H1 (cell line): ENCODE data around the gene SYNE4. TPM values are rescaled to one million over a fixed set of nuclear protein-coding genes. Genes with fewer than 3 reads are reported as not detected.
A peak's percentile ranks its signal among the peaks of the same experiment; 100 is the strongest.

Source experiments
- CTCF ChIA-PET: fragments of 300-600 bp; sonication (Branson Sonifier 250); formaldehyde crosslinking; loops from one replicate; lab custom pipeline; 2021; ENCODE audit not compliant: partially characterized antibody; lab: Charles Lee
- POLR2A ChIA-PET: fragments of 300-600 bp; sonication (Branson Sonifier 250); formaldehyde crosslinking; loops from one replicate; lab custom pipeline; 2021; ENCODE audit warnings: inconsistent platforms; ENCODE audit not compliant: partially characterized antibody; lab: Charles Lee
- DNase-seq, 2 experiments: peaks; one replicate each; pipeline versions ENCODE4 v3.0.0 to v3.0.0-alpha.2; 2010 to 2022; ENCODE audit warnings: low spot score in 2 of 2, low read depth in 1 of 2, mixed read lengths in 1 of 2
- FAIRE-seq: peaks from 2 replicates; lab custom pipeline; 2011; peaks lifted over from hg19 to GRCh38; lab: Jason Lieb, UNC
- H2AFZ ChIP-seq: 2 replicates; pipeline ENCODE4 v1.8.1; 2012; ENCODE audit warnings: low read length, inconsistent platforms
- H2AK5ac ChIP-seq: 2 replicates; pipeline ENCODE4 v1.6.1; 2013; ENCODE audit warnings: low read depth, low read length
- H2BK120ac ChIP-seq: replicated peaks from 2 replicates; pipeline ENCODE3; 2013; ENCODE audit warnings: low read depth, low read length, inconsistent platforms
- H2BK12ac ChIP-seq: 2 replicates; pipeline ENCODE4 v1.6.1; 2013; ENCODE audit warnings: low read depth, low read length
- H2BK15ac ChIP-seq: 2 replicates; pipeline ENCODE4 v1.6.1; 2013; ENCODE audit warnings: low read length
- H2BK20ac ChIP-seq: 2 replicates; pipeline ENCODE4 v1.6.1; 2013; ENCODE audit warnings: low read length
- H2BK5ac ChIP-seq: 2 replicates; pipeline ENCODE4 v1.6.1; 2013; ENCODE audit warnings: low read depth, low read length
- H3K14ac ChIP-seq: 2 replicates; pipeline ENCODE4 v1.6.1; 2013; ENCODE audit warnings: inconsistent platforms; ENCODE audit not compliant: insufficient read length
- H3K18ac ChIP-seq: 2 replicates; pipeline ENCODE4 v1.6.1; 2013; ENCODE audit warnings: low read length; ENCODE audit errors: extremely low read depth
- H3K23ac ChIP-seq: 2 replicates; pipeline ENCODE4 v1.6.1; 2013; ENCODE audit warnings: inconsistent platforms; ENCODE audit not compliant: insufficient read length
- H3K23me2 ChIP-seq: 2 replicates; pipeline ENCODE4 v1.6.1; 2013; ENCODE audit warnings: low read depth, low read length
- H3K27ac ChIP-seq: 2 replicates; pipeline ENCODE4 v1.6.1; 2011; ENCODE audit warnings: low read depth, low read length, inconsistent platforms
- H3K27me3 ChIP-seq, 4 experiments: replicated peaks in 1 of 4; 1 replicate in 1 of 4; 2 replicates in 3 of 4; pipeline versions ENCODE4 v1.6.1 to v1.8.1; 2011 to 2013; ENCODE audit warnings: low read length in 3 of 4, mild to moderate bottlenecking in 3 of 4, inconsistent platforms in 2 of 4, mixed read lengths in 2 of 4, moderate library complexity in 1 of 4; ENCODE audit not compliant: control insufficient read depth in 3 of 4, insufficient read depth in 3 of 4; ENCODE audit errors: extremely low read depth in 1 of 4
- H3K36me3 ChIP-seq, 4 experiments: 2 replicates each; pipeline versions ENCODE4 v1.6.1 to v1.8.1; 2011 to 2013; ENCODE audit warnings: mild to moderate bottlenecking in 4 of 4, low read length in 3 of 4, moderate library complexity in 2 of 4, control low read depth in 1 of 4, inconsistent platforms in 1 of 4; ENCODE audit not compliant: insufficient read depth in 4 of 4, control insufficient read depth in 2 of 4
- H3K4ac ChIP-seq: replicated peaks from 2 replicates; pipeline ENCODE3; 2013; ENCODE audit warnings: low read length, low read depth, mixed read lengths, inconsistent platforms; ENCODE audit not compliant: insufficient read length
- H3K4me1 ChIP-seq, 4 experiments: replicated peaks in 1 of 4; 1 replicate in 1 of 4; 2 replicates in 3 of 4; pipeline versions ENCODE4 v1.6.1 to v1.8.1; 2011 to 2013; ENCODE audit warnings: low read length in 3 of 4, inconsistent platforms in 2 of 4, mixed read lengths in 1 of 4; ENCODE audit not compliant: insufficient read depth in 4 of 4, control insufficient read depth in 3 of 4
- H3K4me2 ChIP-seq, 2 experiments: 2 replicates each; pipeline versions ENCODE4 v1.6.1 to v1.8.1; 2011 to 2013; ENCODE audit warnings: low read depth in 2 of 2, low read length in 2 of 2, control low read depth in 1 of 2, inconsistent platforms in 1 of 2, mild to moderate bottlenecking in 1 of 2; ENCODE audit not compliant: insufficient read depth in 1 of 2
- H3K4me3 ChIP-seq, 4 experiments: fragments of 200-600, 300-600 bp in 1 of 4; sonication (generic), shearing (Covaris generic), sonication (Bioruptor Twin) in 1 of 4; 2 replicates each; pipeline versions ENCODE4 v1.5.1 to v1.8.1; 2011 to 2016; ENCODE audit warnings: low read length in 4 of 4, low read depth in 3 of 4, control low read depth in 2 of 4, inconsistent platforms in 2 of 4, mild to moderate bottlenecking in 2 of 4, mixed read lengths in 1 of 4, moderate library complexity in 1 of 4; ENCODE audit not compliant: insufficient read depth in 2 of 4; ENCODE audit errors: extremely low read depth in 1 of 4
- H3K56ac ChIP-seq: replicated peaks from 2 replicates; pipeline ENCODE3; 2013; ENCODE audit warnings: low read depth, mild to moderate bottlenecking, mixed read lengths, low read length, inconsistent platforms; ENCODE audit not compliant: insufficient read length
- H3K79me1 ChIP-seq: 2 replicates; pipeline ENCODE4 v1.6.1; 2013; ENCODE audit warnings: low read depth, low read length, control low read depth
- H3K79me2 ChIP-seq, 2 experiments: 2 replicates each; pipeline versions ENCODE4 v1.6.1 to v1.8.1; 2012 to 2013; ENCODE audit warnings: low read length in 2 of 2, mild to moderate bottlenecking in 2 of 2, inconsistent platforms in 1 of 2; ENCODE audit not compliant: insufficient read depth in 2 of 2, control insufficient read depth in 1 of 2
- H3K9ac ChIP-seq, 4 experiments: replicated peaks in 1 of 4; 1 replicate in 1 of 4; 2 replicates in 3 of 4; pipeline versions ENCODE4 v1.6.1 to v1.8.1; 2011 to 2013; ENCODE audit warnings: low read depth in 3 of 4, low read length in 3 of 4, control low read depth in 2 of 4, mild to moderate bottlenecking in 2 of 4, moderate library complexity in 2 of 4, inconsistent platforms in 1 of 4; ENCODE audit errors: extremely low read depth in 1 of 4
- H3K9me3 ChIP-seq, 2 experiments: 2 replicates each; pipeline versions ENCODE4 v1.6.1 to v1.8.1; 2012 to 2013; ENCODE audit warnings: mild to moderate bottlenecking in 2 of 2, moderate library complexity in 2 of 2, control low read depth in 1 of 2, inconsistent platforms in 1 of 2, low read depth in 1 of 2, low read length in 1 of 2, mixed read lengths in 1 of 2; ENCODE audit not compliant: insufficient read depth in 2 of 2
- H4K20me1 ChIP-seq, 2 experiments: replicated peaks in 1 of 2; 2 replicates each; pipeline versions ENCODE3 to v1.8.1; 2011 to 2013; ENCODE audit warnings: inconsistent platforms in 2 of 2, low read length in 2 of 2, mild to moderate bottlenecking in 1 of 2; ENCODE audit not compliant: insufficient read depth in 2 of 2, control insufficient read depth in 1 of 2
- H4K5ac ChIP-seq: 2 replicates; pipeline ENCODE4 v1.6.1; 2013; ENCODE audit warnings: low read length, low read depth, mixed read lengths, inconsistent platforms; ENCODE audit not compliant: insufficient read length
- H4K8ac ChIP-seq: 2 replicates; pipeline ENCODE4 v1.8.0; 2013; ENCODE audit warnings: mild to moderate bottlenecking, moderate library complexity, low read length, inconsistent platforms; ENCODE audit not compliant: insufficient read depth; ENCODE audit errors: extremely low read depth
- H4K91ac ChIP-seq: replicated peaks from 2 replicates; pipeline ENCODE3; 2013; ENCODE audit warnings: low read length, mixed read lengths, inconsistent platforms; ENCODE audit not compliant: insufficient read length
- ATF3 ChIP-seq: IDR thresholded peaks from 2 replicates; pipeline ENCODE4 v1.6.1; 2011; ENCODE audit warnings: low read depth, mild to moderate bottlenecking, low read length; ENCODE audit not compliant: insufficient read depth
- BCL11A ChIP-seq, 2 experiments: IDR thresholded peaks; one replicate each; pipeline ENCODE4 v1.6.1; 2011; ENCODE audit warnings: low read depth in 2 of 2, low read length in 2 of 2, mild to moderate bottlenecking in 2 of 2
- CBX8 ChIP-seq: fragments of 300-800, 300-1000 bp; sonication (generic); IDR thresholded peaks from 2 replicates; pipeline ENCODE4 v1.7.1; 2016; ENCODE audit warnings: low read depth, low read length, borderline replicate concordance
- CREB1 ChIP-seq: IDR thresholded peaks from 2 replicates; pipeline ENCODE4 v1.6.1; 2012; ENCODE audit warnings: inconsistent platforms
- EZH2 ChIP-seq: fragments of 200-600 bp; sonication (generic); IDR thresholded peaks from 2 replicates; pipeline ENCODE4 v1.7.1; 2012; ENCODE audit warnings: low read depth, mild to moderate bottlenecking, moderate library complexity, low read length, inconsistent platforms; ENCODE audit not compliant: severe bottlenecking
- GTF2F1 ChIP-seq: IDR thresholded peaks from 2 replicates; pipeline ENCODE4 v1.6.1; 2012; ENCODE audit warnings: low read depth, low read length, improper control_type of control experiment, borderline replicate concordance
- KDM1A ChIP-seq: fragments of 200-600, 300-600 bp; sonication (generic); IDR thresholded peaks from 2 replicates; pipeline ENCODE4 v1.7.1; 2016; ENCODE audit warnings: mild to moderate bottlenecking, low read length, borderline replicate concordance
- POLR2AphosphoS5 ChIP-seq: IDR thresholded peaks from 2 replicates; pipeline ENCODE4 v1.6.1; 2011; ENCODE audit warnings: low read depth, low read length
- RAD21 ChIP-seq, 2 experiments: IDR thresholded peaks in 1 of 2; conservative IDR thresholded peaks in 1 of 2; 2 replicates each; pipeline ENCODE4 v1.6.1; 2011; ENCODE audit warnings: low read depth in 2 of 2, low read length in 2 of 2, improper control_type of control experiment in 1 of 2, inconsistent platforms in 1 of 2, mild to moderate bottlenecking in 1 of 2, moderate library complexity in 1 of 2
- RXRA ChIP-seq: IDR thresholded peaks from 2 replicates; pipeline ENCODE4 v1.6.1; 2011; ENCODE audit warnings: low read depth, mild to moderate bottlenecking, low read length, moderate library complexity; ENCODE audit not compliant: insufficient read depth
- SP2 ChIP-seq: IDR thresholded peaks from 2 replicates; pipeline ENCODE4 v1.6.1; 2012; ENCODE audit warnings: mild to moderate bottlenecking, low read length, inconsistent platforms
- SP4 ChIP-seq: IDR thresholded peaks from 2 replicates; pipeline ENCODE4 v1.6.1; 2012; ENCODE audit warnings: low read length, inconsistent platforms
- TAF1 ChIP-seq: IDR thresholded peaks from 2 replicates; pipeline ENCODE4 v1.6.1; 2011; ENCODE audit warnings: mild to moderate bottlenecking, low read depth, low read length
- WGBS, 2 experiments: shearing (Covaris generic) in 1 of 2; methylation state at CpG; one replicate each; pipeline versions ENCODE4 v1.1.6 to v1.1.7; 2013 to 2015; ENCODE audit warnings: low lambda C conversion rate in 2 of 2, mixed read lengths in 2 of 2, inconsistent platforms in 1 of 2, low coverage in 1 of 2, missing lambda C conversion rate in 1 of 2; ENCODE audit not compliant: insufficient replicate concordance in 2 of 2, insufficient coverage in 1 of 2, insufficient read length in 1 of 2; ENCODE audit errors: extremely low coverage in 1 of 2, missing lambda C conversion rate in 1 of 2; 5-methylcytosine and 5-hydroxymethylcytosine counted together
- polyA plus RNA-seq, 7 experiments: library from polyadenylated mRNA; depleted of rRNA in 3 of 7; stranded (reverse) in 5 of 7; unstranded in 2 of 7; fragments of >200 nt in 5 of 7; fragments of 200-250 nt in 2 of 7; gene quantifications; 1 replicate in 5 of 7; 2 replicates in 1 of 7; 4 replicates in 1 of 7; pipeline versions ENCODE4 v1.2.1 to v1.2.3, GENCODE V29; 2011 to 2013; ENCODE audit warnings: missing spikeins in 2 of 7, mixed read lengths in 2 of 7
- total RNA-seq: library from RNA; stranded (reverse); fragmentation: NEBNext Ultra II Directional; extraction: Animal tissue kit (Norgen Biotek cat#: 25700); gene quantifications from 2 replicates; pipeline ENCODE4 v1.2.1, GENCODE V29; 2021

Gene SYNE4
- total and polyA plus RNA-seq, 2 of the 8 experiments (the other 6 are each of a cell fraction or from before 2014, with no cell fraction given) = 20.8 to 22.6 TPM

GRCh38 chr19:36051236-36051635 lies 42.6 kb upstream of the SYNE4 start:
- peaks cover 0 to 9% of the 10 kb centered on the region in 2 experiments for H4K20me1 ChIP-seq
- H4K91ac ChIP-seq = no peak overlapping the region
- no peak overlapping the region for H2BK20ac ChIP-seq
- H3K27me3 ChIP-seq = no peaks in the 10 kb centered on the region
- H3K27ac ChIP-seq = no peak overlapping the region
- H2BK5ac ChIP-seq = peak overlapping the region; percentile 62; the same call in 1 of the 2 replicates
- ChIA-PET CTCF (interaction anchor here (0.6 to 4.6 kb wide), 10 partner anchors 9 to 93 kb away, joined by 3 to 14 read pairs (median 5); partner anchors contain the start of genes ALKBH6 and SDHAF1), POLR2A (interaction anchor here (0.8 to 1.2 kb wide), 3 partner anchors 11 to 64 kb away, joined by 3 to 4 read pairs (median 3); partner anchors contain the start of genes POLR2I and TBCB)
- no peak overlapping the region for H4K5ac ChIP-seq
- WGBS, 2 experiments = 14% methylated on average over 3 of the region's 3 CpGs; no CpG with 5 or more reads in 1 of the 2 experiments
- no peak overlapping the region for H2BK120ac ChIP-seq
- H3K4me2 ChIP-seq = peak overlapping the region in 1 of 2 experiments; percentile 30; a peak in 2 of 4 replicates
- H3K4me1 ChIP-seq = peaks cover 0 to 11% (median 4%) of the 10 kb centered on the region in 4 experiments; a peak in 6 of 7 replicates
- H3K79me1 ChIP-seq = no peaks in the 10 kb centered on the region
- no peak overlapping the region for H4K8ac ChIP-seq
- 0 out of 2 replicates have a peak overlapping the region, but pooled peaks have one; percentile 75 for H3K18ac ChIP-seq
- H3K23me2 ChIP-seq = peaks cover 4% of the 10 kb centered on the region
- no peaks in the 10 kb centered on the region for H3K9me3 ChIP-seq
- H3K9ac ChIP-seq = no peak overlapping the region
- H2AFZ ChIP-seq = no peak overlapping the region
- peak overlapping the region in 1 of 4 experiments; percentile 16; a peak in 2 of 8 replicates for H3K4me3 ChIP-seq
- H3K79me2 ChIP-seq = peaks cover 0 to 13% of the 10 kb centered on the region in 2 experiments; a peak in 3 of 4 replicates
- no peak overlapping the region for H3K4ac ChIP-seq
- no peak overlapping the region for H3K56ac ChIP-seq
- H2BK12ac ChIP-seq = peak overlapping the region; percentile 71; the same call in 1 of the 2 replicates
- H2BK15ac ChIP-seq = no peak overlapping the region
- H2AK5ac ChIP-seq = no peak overlapping the region
- no peaks in the 10 kb centered on the region for H3K36me3 ChIP-seq
- DNase-seq (peak in 1 of 2 experiments; percentile 66), FAIRE-seq (no peak)
- no peak overlapping the region for H3K14ac ChIP-seq
- H3K23ac ChIP-seq = no peak overlapping the region
- TF ChIP-seq TAF1 = no peak
- 0 out of 2 replicates have a peak, but pooled peaks have one; percentile 24 for TF ChIP-seq ATF3
- TF ChIP-seq RXRA = no peak
- no peak for TF ChIP-seq SP2
- no peak for TF ChIP-seq CBX8
- TF ChIP-seq CREB1 = 0 out of 2 replicates have a peak, but pooled peaks have one; percentile 32
- peak; percentile 58 to 69 for TF ChIP-seq RAD21 (IDR thresholded peaks at IDR 0.05 in 1 of 2, conservative IDR thresholded peaks at IDR 0.05 in 1 of 2; ENCODE audit: low read depth in 2 of 2, low read length in 2 of 2)
- TF ChIP-seq KDM1A = no peak
- TF ChIP-seq SP4 = no peak
- TF ChIP-seq POLR2AphosphoS5 = no peak
- TF ChIP-seq EZH2 = no peak
- no peak for TF ChIP-seq GTF2F1
- no peak for TF ChIP-seq BCL11A (IDR thresholded peaks at IDR 0.05; ENCODE audit: low read depth in 2 of 2, low read length in 2 of 2)
